HG03520 (cell line): Measurements from ENCODE around the gene ADCY5.

ENCODE experiments used
- ATAC-seq: cut with Tn5 transposase; IDR thresholded peaks from one replicate; pipeline ENCODE4 v1.9.1; 2021; ENCODE audit warnings: mild to moderate bottlenecking, moderate library complexity; ENCODE audit not compliant: unreplicated experiment

Gene ADCY5

DNA sequence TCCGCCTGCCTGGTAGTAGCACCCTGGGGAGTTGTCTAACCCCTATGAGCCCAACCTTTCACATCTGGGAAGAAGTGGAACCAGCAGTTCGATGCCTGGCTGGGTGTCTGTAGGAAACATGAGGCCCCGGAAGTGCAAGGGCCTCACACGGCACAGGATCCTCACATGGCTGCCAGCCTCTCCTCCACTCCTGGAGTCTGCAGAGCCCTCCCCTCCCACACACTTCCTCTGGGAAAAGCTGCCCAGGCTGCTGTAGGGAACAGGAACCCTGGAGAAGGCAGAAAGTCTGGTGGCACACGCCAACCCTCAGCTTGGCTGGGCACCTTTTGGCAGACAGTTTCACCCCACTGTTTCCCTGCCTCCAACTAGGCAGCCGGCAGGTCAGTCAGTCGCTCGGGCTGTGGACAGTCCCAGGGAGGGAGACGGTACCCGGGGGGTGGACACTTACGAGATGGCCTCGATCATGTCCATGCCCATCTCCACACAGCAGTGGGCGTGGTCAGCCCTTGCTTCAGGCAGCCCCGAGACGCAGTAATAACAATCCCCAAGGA lies 118.4 kb downstream of the ADCY5 start:
- ATAC-seq: no peak

DNA sequence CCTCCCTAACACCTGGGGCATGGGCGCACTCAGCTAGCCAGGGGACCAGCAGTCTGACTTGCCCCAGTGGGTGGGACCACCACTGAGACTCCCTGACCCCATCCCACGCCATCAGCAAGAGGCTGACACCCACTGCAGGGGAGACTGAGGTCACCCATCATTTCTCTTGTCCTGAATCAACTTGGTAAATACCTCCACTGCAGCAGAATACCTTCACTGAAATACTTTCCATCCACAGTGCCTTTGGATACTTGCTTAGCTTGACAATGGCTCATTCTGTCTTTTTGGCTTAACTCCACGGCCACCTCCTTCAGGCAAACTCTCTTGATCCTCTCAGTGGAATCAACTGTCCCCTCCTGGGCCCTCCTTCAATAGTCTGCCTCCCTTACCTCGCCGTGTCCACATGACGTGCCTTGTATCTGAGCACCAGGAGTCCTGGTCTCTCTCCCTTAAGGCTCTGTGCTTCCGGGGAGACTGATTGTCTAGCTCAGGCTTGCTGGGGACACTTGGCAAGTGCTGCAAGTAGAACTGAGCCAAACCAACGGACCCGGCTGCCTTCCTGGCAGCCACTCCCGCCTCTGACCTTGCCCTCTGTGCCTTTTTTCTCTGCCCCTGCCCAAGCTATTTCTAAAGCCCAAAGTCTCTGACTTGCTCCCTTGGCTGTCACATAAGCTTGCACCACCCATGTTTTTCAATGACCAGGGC lies 119.1 kb downstream of the ADCY5 start:
- ATAC-seq: no peak

DNA sequence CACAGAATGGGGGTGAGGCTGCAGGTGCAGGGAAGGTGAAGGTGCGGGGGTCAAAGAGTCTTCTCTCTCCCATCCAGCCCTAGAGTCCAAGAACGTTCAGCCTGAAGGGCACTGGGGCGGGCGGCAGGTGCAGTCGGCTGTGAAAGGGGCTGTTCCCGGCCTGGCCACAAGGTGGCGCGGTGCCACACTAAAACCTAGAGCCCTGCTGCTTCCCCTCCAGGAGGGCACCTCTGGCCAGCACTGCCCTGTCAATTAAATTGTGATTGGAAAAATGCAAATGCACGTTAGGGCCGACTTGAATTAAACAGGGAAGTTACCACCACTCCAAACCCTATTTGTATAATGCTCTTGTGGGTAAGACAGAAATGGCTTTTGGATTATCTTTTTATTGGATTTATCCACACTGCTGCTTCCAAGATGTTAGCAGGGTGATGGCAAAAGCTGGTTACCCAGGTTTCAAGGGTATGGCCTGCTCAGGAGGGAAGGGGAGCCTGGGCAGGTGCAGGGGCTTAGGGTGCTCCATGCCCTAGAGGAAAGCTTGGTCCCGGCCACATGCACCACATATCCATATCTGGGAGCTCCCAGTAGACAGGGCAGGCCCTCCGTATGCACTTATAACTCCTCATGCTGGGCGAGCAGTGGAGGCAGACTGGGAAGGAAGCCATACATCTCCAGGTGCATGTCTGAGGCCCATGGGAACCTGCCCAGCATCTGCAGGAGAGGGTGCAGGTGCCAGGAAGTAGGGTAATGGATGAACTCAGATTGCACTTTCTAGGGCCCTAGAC lies 119.8 kb downstream of the ADCY5 start:
- ATAC-seq: no peak

DNA sequence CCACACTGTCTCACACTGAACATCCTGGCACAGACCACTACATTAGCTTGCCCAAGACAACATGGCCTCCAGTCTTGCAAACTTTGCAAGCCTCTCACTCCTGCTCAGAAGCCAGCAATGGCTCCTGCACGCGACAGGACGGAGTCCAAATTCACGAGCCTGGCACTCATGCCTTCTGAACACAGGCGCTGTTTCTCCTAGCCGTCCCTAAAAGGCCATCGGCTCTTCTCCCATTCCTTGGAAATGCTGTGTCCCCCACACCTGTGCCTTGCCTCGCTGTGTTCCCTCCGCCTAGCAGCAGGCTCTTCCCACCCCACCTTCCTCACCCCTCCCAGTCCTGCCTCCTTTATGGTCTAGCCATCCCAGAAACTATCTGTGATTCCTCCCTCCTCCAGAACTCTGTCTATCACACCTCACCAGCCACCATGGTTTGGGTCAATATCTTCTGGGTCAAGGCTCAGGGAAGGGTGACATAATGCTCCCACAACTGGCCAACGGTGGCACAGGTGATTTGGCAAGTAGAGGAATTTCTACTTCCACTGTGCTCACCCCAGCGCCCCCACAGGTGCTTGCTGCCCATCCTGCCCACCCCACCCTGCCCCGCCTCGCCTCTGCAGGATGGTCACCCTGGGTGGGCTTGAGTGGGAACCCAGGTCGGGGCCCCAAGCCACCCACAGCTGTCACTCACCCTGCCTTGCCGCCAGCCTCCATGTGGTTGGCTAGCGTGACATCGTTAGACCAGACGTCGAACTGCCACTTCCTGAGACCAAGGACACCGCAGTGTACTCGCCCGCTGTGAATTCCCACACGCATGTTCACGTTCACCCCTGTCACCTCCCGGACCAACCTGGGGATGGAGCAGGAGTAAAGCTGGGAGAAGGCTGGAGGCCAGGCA lies 120.7 kb downstream of the ADCY5 start:
- ATAC-seq: no peak

DNA sequence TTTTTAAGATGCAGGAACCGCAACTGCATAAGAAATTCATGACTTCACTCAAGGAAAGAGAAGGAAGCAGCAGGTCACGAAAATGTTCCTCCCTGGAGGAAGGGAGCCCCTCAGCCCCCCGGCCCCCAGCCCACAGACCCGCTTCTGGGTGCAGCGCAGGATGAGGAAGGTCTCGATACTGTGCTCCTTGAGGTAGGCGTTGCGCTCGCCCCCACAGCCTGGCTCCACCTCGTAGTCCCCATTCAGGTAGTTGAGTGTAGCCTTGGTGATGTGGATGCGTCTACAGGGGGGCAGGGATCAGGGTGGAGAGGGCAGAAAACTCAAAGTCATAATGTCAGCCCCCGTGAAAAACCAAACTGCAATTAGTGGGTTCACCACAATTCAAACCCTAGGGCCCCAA lies 121.4 kb downstream of the ADCY5 start:
- no peak for ATAC-seq

DNA sequence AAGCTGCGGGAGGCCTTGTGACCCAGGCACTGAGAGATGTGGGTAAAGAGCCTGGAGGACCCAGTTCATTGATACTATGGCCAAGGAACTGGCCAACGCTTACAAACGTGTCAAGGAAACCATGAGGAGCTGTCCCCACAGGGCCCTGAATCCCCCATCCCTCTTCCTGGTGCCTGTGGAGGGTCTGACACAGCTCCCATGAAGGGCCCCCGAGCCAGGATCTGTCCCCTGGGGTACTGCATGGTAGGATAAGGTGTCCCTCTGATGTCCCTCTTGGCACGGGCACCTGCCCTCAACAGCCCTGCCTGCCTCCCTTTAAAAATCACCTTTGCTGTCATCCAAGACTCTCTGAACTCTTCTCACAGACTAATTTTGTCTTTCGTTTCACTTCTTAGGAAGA lies 122.4 kb downstream of the ADCY5 start:
- ATAC-seq: no peak

DNA sequence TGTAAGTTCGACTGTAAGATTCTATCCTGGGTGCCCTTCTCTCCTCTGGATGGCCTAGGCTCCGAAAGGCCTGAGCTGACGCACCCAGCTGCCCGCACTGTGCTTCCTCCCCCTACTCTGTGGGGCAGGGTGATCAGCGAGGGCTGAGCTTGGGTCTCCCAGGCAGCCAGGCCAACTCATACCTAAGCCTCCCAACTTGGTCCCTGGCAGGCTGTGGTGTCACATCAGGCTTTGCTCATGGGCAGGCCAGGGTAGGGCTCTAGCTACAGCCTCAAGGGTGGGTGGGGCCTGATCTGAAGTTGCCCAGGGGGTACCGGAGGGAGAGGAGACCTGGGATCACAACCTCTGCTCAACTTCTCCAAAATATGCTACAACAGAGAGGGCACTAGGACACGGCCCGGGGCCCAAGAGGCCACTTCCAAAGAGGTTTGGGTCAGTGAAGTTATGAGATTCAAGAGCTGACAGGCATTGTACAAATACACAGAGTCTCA lies 123.1 kb downstream of the ADCY5 start:
- no peak for ATAC-seq

DNA sequence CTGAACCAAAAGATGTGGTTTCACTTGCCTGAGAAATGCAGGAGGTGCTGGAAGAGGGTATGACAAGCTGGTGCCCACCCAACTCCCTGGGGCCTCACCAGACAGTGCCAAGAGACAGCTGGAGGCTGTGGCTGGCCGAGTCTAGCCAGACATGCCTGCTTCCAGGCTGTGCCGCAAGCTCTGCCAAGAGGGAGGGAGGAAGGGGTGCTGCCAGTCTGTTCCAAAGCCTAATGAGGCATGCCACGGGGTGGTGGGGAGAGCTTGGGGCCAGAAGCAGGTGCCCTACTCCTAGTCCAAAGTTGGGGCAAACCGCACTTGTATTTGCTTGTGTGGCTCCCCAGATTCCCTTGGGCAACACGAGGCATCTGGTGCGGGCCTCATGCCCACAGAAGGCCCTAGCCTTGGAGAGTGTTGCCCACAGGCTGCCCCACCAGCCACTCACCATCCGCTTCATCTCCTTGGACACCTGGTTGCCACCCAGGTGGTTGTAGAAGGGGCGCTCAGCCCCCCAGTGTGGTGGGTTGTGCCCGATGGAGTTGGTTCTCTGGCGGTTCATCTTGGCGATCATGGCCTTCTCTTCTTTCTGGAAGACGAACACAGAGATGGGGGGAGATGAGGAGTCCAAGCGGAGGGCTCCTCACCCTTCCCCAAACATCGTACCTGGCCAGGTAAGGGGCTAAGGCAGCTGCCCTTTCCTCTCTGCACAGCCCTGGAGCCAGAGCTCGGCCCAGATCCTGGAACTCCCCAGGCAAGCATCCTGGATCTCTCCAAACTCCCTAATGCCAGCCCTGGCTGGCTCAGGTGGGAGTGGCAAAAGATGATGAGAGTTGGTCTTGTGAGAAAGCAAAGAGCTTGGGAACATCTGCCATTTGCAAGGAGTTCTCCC lies 123.8 kb downstream of the ADCY5 start:
- ATAC-seq: no peak

DNA sequence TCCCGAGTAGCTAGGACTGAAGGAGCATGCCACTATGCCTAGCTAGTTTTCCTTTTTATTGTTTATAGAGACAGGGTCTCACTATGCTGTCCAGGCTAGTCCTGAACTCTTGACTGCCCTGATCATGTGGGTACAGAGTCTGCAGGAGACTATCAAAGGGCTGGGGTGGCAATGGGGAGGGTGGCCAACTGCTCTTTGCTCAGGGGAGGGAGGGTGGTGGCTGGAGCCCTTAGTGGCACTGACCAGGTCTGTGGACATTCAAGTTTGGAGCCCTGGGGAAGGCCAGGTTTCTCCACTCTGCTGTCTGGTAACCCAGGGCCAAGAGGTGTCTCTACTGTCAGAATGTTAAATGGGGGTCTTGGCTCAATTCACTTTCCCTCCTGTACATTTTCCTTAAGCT lies 125.1 kb downstream of the ADCY5 start:
- ATAC-seq: no peak

DNA sequence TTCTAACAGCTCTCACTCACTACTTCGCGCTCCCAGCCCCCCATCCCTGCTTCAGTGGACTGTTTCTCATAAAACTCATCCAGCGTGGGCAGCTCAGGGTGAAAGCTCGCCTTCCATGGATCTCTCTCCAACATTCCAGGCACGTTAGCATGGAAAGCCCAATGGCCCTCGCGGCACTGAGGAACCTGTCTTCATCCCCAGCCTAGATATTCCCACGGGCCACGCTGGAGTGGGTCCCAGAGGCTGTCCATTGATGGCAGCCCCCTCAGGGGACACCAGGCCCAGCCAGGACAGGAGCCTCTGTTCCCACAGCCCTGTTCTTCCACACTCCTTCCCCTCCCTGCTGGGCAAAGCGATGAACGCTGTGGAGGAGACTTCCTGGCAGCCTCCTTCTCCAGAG lies 126.0 kb downstream of the ADCY5 start:
- ATAC-seq: no peak

DNA sequence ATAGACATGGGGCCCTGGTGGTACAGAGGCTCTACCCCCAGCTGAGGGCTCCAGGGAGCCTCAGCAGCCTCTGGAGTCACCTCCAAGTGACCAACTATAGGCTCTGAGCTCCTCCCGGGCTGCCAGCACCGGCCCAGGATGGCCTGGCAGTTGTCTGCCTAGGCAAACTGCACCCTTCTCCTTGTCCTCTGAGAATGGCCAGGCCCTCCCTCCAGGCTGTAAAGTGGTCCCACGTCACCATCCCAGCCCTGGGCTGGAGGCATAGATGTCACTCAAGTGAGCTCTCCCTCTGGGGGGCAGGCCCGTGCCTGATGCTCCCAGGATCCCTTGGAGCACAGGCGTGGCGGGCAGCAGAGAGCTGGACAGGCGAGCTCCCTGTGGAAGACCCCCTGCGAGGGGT lies 127.1 kb downstream of the ADCY5 start:
- ATAC-seq: no peak

DNA sequence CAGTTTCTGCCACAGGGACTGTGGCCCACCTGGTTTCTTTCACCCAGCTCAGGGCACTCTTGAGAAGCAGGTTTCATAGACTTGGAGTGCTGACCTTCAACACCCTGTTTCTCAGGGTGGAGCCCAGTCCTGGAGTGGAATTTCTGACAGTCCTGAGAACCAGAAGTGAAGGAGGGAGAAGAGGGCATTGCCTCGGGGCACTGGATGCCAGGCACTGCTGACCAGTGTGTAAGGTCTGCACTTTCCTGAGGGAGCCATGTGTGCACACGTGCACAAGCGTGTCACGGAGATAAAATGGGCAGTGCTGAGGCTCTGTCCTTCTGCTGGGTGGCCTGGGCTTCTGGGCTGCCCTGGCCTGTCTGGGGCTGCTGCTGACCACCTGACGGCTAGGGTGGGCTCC lies 128.7 kb downstream of the ADCY5 start:
- ATAC-seq: no peak

DNA sequence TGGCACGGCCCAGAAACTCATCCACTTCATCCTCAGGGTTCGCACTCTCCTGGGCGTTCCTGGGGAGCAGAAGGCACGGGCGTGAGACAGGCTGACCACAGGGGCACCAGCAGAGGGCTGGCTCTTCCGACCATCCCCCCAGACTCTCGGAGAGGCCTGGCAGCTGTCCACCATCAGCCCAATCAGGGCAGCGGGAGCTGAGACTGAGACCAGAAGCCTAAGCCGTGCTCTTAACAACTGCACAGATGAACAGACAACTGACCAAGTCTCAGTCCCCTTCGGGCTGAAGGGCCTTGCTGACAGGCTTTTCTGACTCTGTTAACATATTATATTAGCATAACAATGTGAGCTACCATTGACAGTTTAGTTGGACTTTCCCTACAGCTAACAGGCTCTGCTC lies 129.1 kb downstream of the ADCY5 start:
- no peak for ATAC-seq

DNA sequence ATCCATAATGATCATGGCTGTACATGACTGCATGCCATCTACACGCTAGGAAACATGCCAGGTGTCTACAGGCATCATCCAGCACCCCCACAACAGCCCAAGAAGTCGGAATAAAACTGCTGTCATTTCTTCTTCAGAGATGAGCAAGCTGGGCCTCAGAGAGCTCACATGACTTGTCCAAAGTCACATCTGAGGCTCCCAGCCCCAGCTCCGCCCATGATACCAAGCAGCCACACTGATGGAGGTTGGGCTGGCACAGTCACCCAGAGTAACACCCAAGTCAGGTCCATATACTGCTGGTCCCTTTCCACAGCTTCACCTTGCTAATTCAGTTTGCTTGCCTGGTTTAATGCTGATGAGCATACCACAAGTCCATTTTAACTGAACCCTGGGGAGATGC lies 130.5 kb downstream of the ADCY5 start:
- ATAC-seq: no peak

DNA sequence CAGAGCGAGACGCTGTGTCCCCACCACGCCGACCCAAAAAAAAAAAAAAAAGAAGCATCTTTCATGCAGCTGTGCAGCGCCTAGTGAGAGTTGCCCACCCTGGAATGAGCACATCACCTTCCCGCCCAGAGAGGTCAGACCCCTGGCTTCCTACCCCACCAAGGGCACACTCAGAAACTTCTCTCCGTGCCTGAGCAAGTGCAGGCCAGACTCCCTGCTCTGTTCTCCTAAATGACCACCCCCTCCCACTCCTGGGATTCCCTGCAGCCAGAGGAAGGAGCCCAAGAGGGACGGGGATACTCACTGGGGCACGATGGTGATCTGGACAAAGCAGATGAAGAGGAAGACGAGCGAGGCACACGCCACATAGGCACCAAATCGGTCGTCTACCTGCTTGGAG lies 131.2 kb downstream of the ADCY5 start:
- ATAC-seq: no peak

DNA sequence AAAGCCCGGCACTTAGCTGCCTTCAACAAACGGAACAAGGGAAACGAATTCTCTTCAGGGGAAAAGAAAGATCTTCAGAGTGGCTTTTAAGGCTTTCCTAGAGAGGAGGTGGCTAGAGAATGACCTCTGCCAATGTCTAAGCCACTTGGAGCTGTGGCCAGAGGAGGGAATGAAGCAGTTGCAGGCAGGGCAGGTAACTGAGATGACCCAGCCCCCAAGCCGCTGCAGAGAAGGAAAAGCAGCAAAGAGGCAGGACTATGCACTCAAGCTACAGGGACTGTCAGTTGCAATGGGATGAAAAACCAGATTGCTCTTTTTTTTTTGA lies 133.7 kb downstream of the ADCY5 start:
- ATAC-seq: no peak

DNA sequence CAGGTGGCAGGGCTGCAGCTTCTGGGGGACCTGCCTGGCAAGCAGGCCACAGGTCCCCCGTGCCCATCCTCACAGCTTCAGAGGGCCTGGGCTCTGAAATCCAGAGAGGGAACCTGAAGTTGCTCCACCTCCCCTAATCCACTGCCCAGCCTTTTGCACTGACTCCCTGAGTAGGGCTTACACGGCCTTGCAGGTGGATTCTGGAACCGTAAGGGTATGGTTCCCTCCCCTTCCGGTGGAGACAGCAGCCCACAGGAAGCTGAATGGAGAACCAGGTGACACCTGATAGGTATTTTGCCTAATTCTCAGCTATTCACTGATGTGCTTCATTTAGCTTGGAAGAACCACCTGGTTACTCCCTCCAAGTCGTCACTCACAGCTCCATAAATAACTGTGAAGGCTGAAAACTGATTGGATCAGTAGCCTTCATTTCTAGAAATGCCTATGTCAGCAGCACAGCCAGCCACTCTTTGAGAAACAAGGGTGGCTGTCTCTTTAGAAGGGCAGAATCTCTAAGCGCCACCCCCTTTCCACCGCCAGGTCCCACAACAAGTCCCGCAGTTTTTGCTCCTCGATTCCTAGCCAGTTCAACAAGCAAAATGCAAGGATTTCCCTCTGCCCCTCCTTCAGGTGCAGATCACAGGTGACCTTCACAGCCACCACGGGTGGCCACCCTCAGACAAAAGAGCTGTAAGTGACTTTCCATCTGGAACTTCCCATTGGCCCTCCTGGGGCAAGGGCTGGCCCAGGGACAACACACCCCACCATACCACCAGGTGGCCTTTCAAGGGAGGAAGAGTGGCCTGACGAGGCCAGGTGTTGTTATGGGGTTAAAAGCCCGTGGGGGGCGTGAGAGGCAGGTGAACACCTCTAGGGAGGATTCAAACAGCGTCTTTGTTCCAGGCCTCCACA lies 134.3 kb downstream of the ADCY5 start:
- no peak for ATAC-seq

DNA sequence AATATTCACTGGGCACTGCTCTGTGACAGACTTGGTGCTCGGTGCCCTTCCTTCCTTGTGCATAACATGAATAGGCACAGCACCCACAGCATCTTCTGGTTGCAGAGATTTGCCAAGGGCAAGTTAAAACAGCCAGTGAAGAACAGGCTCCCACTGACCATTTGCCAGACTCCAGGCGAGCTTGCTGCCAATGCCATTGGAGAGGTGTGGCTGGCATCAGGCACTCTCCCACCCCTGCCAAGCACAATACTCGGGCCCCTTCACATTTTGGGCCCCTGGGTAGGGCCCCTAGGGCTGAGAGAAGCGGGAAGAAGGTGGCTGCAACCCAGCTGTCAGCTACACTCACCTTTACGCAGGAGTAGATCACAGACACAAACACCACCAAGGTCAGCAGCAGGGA lies 135.0 kb downstream of the ADCY5 start:
- ATAC-seq: no peak
